22Rv1 (cell line): ENCODE data around the gene AGPAT4.

ENCODE experiments used
- CTCF ChIP-seq: fragments of 450-650 bp; IDR thresholded peaks from 2 replicates; pipeline ENCODE4 v1.5.1; 2017; ENCODE audit warnings: mild to moderate bottlenecking
- ZFX ChIP-seq: fragments of 450-650 bp; IDR thresholded peaks from 2 replicates; pipeline ENCODE4 v1.6.1; 2017; ENCODE audit warnings: antibody characterized with exemption, borderline replicate concordance

- TF ChIP-seq CTCF (no peak), ZFX (no peak)
These were observed 29.1 kb downstream of the AGPAT4 start for GRCh38 chr6:161244725-161245124.
